GM18867 (cell line): ENCODE data around the gene SCEL.
"Not testable (repeated sequence)": the region's sequence is repeated elsewhere in the genome, so short reads cannot be mapped to it uniquely, and the experiment has no call there.

ENCODE experiments used
- ATAC-seq: cut with Tn5 transposase; IDR thresholded peaks from one replicate; pipeline ENCODE4 v1.9.1; 2021; ENCODE audit warnings: mild to moderate bottlenecking, moderate library complexity; ENCODE audit not compliant: unreplicated experiment

Gene SCEL

DNA sequence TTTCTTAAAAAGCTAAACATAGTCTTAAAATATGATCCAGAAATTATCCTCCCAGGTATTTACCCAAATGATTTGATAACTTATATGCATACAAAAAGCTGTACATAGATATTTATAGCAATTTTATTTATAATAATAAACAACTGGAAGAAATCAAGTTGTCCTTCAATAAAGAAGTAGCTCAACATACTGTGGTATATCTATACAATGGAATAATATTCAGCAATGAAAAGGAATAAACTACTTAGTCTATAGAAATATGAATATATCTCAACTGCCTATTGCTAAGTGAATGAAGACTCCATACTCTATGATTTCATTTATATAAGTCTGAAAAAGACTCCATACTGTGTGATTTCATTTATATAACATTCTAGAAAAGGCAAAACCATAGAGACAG, 114.9 kb downstream of the SCEL start:
- ATAC-seq = no peak

DNA sequence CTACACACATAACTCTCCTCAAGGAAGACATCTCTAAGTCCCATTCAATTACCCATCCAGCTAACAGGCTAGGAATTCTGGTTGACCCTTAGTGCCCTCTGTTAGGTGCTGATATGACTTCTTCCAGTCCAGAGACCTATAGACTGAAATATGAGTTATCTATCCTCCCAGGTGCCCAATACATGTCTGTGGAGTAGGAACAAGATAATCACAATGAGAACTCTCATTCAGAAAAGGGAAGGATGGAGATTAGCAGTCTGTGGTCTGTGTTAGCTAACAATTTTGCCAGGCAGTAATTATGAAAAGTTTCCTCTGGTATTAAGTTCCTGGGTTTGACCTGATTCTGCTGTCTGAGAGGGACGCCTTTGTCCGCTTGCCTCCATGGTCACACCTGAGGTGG, 117.8 kb downstream of the SCEL start:
- ATAC-seq = no peak

DNA sequence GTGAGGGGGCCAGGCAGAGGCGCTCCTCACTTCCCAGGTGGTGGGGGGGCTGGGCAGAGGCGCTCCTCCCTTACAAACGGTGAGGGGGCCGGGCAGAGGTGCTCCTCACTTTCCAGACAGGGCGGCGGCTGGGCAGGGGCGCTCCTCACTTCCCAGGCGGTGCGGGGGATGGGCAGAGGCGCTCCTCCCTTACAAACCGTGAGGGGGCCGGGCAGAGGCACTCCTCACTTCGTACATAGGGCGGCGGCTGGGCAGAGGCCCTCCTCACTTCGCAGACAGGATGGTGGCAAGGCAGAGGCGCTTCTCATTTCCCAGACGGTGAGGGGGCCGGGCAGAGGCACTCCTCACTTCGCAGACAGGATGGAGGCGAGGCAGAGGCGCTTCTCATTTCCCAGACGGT, 124.5 kb downstream of the SCEL start:
- not testable (repeated sequence) for ATAC-seq

DNA sequence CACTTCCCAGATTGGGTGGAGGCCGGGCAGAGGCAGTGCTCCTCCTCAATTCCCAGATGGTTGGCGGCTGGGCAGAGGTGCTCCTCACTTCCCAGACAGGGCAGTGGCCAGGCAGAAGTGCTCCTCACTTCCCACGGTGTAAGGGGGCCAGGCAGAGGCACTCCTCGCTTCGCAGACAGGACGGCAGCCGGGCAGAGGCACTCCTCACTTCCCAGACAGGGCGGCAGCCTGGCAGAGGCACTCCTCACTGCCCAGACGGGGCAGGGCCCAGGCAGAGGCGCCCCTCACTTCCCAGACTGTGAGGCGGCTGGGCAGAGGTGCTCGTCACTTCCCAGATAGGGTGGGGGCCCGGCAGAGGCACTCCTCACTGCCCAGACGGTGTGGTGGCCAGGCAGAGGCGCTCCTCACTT, 125.3 kb downstream of the SCEL start:
- no peak for ATAC-seq

DNA sequence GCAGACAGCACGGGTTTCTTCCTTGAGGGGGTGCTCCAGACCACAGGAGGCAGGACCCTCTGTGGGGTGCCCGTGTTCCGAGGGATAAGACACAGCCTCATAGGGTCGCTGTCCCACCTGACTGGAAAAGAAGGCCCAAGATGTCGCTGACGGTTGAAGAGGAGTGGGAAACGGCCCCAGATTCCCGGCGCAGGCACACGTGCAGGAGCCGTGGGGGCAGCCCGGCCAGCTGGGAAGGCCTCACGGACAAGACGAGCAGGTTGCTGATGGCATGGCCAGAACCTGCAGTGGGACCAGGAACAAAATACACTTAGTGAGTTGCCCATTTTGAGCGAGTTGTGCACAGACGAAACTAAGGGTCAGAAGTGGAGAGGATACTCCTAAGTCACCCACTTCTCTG, 126.8 kb downstream of the SCEL start:
- not testable (repeated sequence) for ATAC-seq

DNA sequence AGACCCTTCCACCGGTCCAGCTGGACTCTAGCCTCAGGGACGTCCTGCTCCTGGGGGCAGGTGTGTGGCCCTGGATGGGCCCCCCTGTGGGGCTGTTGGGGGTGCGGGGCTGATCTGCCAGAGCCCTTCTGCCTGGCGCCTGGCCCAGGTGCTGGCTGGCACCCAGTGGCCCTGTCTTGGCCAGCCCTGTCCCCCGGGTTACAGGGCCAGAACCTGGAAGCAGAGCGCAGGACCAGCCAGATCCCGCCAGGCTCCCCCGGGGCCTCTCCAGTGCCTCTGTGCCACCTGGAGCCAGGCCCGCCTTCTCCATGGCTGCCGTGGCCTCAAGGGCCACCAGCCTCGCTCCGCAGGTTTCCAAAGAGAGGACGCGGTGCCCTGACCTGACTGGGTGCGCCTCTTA, 127.3 kb downstream of the SCEL start:
- ATAC-seq = not testable (repeated sequence)

DNA sequence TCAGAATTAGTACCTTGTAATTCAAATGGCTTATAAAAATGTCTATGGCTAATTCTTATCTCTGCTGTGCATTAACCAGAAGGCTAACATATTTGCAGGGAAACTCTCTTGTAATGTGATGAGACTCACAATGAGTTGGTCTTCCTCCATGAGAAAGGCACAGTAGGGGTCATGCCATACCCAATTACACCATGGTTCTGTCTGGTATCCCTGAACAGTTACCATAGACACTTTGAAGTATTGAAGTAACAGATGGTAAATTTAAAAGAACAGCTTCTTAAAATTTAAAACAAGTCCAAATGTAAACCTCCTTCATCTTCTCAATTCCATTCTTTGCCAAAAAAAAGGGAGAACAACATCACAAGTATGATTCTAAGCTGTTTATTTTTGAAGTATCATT, 139.3 kb downstream of the SCEL start:
- no peak for ATAC-seq

DNA sequence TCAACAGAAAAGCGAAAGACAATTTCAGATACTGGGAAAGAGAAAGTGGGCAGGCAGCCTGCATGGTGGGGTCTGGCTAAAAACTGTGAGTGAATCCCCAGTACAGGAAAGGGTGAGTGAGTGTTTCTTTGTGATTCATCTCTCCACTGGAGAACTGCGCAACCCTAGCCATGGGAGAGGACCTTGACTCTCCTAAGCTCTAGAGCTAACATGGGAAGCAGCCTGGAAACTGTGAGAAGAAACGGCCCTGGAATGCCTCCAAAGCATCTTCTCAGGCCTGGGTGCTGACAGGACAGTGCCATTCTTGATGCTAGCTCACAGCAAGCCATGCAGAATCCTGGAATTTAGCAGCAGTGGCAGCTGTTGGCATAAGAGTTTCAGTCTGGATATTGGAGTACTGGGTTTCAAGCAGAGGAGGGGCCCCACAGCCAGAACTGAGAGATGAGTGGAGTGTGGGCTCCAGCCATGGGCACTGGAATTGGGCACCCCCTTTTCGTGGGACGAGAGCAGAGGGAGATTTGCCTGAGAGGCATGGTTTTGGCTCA, 143.3 kb downstream of the SCEL start:
- ATAC-seq = no peak

DNA sequence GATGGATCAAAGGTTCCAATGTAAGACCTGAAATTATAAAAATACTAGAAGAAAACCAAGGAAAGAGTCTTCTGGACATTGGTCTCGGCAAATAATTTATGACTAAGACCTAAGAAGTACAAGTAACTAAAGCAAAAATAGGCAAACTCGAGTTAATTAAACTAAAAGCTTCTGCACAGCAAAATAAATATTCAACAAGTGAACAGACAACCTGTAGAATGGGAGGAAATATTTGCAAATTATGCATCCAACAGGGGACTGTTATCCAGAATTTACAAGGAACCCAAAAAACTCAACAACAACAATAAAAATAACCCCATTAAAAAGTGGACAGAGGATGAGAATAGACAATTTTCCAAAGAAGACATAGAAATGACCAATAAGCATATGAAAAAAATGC, 152.3 kb downstream of the SCEL start:
- ATAC-seq = no peak

DNA sequence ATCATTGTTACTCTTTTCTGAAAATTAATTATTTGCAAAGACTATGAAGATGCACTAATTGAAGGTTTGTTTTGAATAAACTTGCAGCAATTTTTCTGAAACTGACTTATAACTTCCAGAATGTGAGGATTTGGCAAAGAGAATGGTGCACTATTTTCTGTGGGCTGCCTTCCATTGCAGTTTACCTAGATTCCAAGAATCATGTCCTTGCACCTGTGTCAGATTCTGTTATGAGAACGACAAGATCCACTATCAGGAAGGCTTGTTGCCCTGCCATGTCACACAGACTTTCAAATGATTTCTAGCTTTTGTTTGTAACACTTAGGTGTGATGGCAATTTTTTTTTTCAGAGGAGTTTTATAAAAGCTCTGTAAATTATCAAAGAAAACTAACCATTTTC, 156.4 kb downstream of the SCEL start:
- ATAC-seq = no peak

DNA sequence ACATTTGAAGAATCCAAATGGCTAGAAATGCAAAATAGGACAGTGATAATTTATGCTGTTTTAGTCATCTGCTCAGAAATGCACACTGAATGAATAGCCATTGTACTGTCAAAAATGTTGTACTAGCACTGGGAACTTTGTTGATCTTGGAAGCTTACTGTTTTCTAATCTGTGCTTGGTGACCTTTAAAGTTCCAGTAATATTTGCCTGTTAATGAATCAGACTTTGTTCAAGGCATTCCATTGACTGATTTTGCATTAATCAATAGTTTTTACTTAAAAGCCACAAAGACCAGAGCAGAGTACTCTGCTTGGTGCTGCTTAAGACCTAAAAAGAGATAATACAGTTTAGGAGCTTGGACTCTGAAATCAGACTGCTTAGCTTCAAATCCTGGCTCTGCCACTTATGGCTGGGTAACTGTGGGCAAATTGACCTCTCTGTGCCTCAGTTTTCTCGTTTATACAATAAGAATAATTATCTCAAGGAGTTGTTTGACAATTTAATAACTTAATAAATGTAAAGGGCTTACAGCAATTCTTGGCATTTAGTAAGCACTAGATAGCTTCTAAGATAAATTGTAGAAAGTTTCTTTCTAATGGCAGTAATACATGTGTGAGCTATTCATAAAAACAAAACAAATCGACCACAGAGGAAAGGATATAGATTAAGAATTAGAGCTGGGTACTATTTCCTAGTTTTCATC, 157.4 kb downstream of the SCEL start:
- no peak for ATAC-seq

DNA sequence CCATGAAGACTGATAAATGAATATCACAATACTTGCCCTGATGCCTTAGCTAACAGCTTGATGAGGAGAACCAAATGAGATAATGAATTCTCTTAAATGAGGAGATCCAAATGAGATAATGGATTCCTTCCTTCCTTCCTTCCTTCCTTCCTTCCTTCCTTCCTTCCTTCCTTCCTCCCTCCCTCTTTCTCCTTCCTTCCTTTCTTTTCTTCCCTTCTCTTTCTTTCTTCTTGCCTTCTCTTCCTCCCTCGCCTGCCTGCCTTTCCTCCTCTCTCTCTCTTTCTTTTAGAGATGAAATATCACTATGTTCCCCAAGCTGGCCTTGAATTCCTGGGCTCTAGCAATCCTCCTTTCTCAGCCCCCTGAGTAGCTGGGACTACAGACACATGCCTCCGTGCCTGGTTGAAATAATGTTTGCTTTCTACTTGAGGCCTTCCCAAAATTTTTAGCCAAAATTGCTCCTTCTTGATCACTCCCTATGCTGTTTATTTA, 158.0 kb downstream of the SCEL start:
- ATAC-seq = no peak
